Measurements from ENCODE around the gene REX1BD.
A peak's percentile ranks its signal among the peaks of the same experiment; 100 is the strongest.

Gene REX1BD

GRCh38 chr19:18617562-18617961, 29.0 kb downstream of the REX1BD start:
- Histone ChIP-seq H3F3A (ENCODE audit: control insufficient read depth, insufficient read depth) (peaks cover 6% of the 10 kb centered on the region), H3K27me3 (ENCODE audit: control insufficient read depth, low read length) (peaks cover 29% of the 10 kb centered on the region), H3K4me1 (ENCODE audit: control insufficient read depth, low read length) (peaks cover 30% of the 10 kb centered on the region), H3K4me3 (ENCODE audit: low read length) (no peak overlapping the region), H3K9me2 (replicated peaks; ENCODE audit: control insufficient read depth, low read length) (no peaks in the 10 kb centered on the region), H3K4me2 (ENCODE audit: low read length) (no peak overlapping the region), H3K27ac (ENCODE audit: low read depth, low read length) (no peak overlapping the region), H3K36me3 (ENCODE audit: control insufficient read depth, low read length) (no peaks in the 10 kb centered on the region), H4K20me1 (ENCODE audit: control insufficient read depth, insufficient read depth, low read depth, low read length) (no peaks in the 10 kb centered on the region), H3K79me2 (ENCODE audit: control insufficient read depth, low read length) (no peaks in the 10 kb centered on the region), H3K9me3 (ENCODE audit: control insufficient read depth, insufficient read depth, low read length) (no peaks in the 10 kb centered on the region)
- TF ChIP-seq EZH2phosphoT487 (IDR thresholded peaks at IDR 0.05; ENCODE audit: borderline replicate concordance, low read length) = no peak
- TF ChIP-seq CTCF (IDR thresholded peaks at IDR 0.05; ENCODE audit: low read depth, low read length, poor library complexity, severe bottlenecking) = no peak

GRCh38 chr19:18618236-18618635, 29.6 kb downstream of the REX1BD start:
- H3K36me3 ChIP-seq (ENCODE audit: control insufficient read depth, low read length) = no peaks in the 10 kb centered on the region

GRCh38 chr19:18620311-18620710, 31.7 kb downstream of the REX1BD start:
- no peaks in the 10 kb centered on the region for H3K36me3 ChIP-seq (ENCODE audit: control insufficient read depth, low read length)
- H3K9me2 ChIP-seq (replicated peaks; ENCODE audit: control insufficient read depth, low read length) = no peaks in the 10 kb centered on the region
- H4K20me1 ChIP-seq (ENCODE audit: control insufficient read depth, insufficient read depth, low read depth, low read length) = no peaks in the 10 kb centered on the region
- peaks cover 8% of the 10 kb centered on the region for H3F3A ChIP-seq (ENCODE audit: control insufficient read depth, insufficient read depth)
- no peaks in the 10 kb centered on the region for H3K79me2 ChIP-seq (ENCODE audit: control insufficient read depth, low read length)
- H3K27ac ChIP-seq (ENCODE audit: low read depth, low read length) = no peak overlapping the region
- H3K27me3 ChIP-seq (ENCODE audit: control insufficient read depth, low read length) = peaks cover 5% of the 10 kb centered on the region
- H3K4me1 ChIP-seq (ENCODE audit: control insufficient read depth, low read length) = peaks cover 28% of the 10 kb centered on the region
- H3K4me3 ChIP-seq (ENCODE audit: low read length) = no peak overlapping the region
- TF ChIP-seq CTCF (IDR thresholded peaks at IDR 0.05; ENCODE audit: low read depth, low read length, poor library complexity, severe bottlenecking) = no peak
- no peak for TF ChIP-seq EZH2phosphoT487 (IDR thresholded peaks at IDR 0.05; ENCODE audit: borderline replicate concordance, low read length)
- H3K9me3 ChIP-seq (ENCODE audit: control insufficient read depth, insufficient read depth, low read length) = no peaks in the 10 kb centered on the region
- peak overlapping the region; percentile 59; the same call in 1 of the 2 replicates for H3K4me2 ChIP-seq (ENCODE audit: low read length)

More at GRCh38 chr19:18618236-18618635, 29.6 kb downstream of the REX1BD start:
- Histone ChIP-seq H3K4me2 (ENCODE audit: low read length) (no peak overlapping the region), H3K9me3 (ENCODE audit: control insufficient read depth, insufficient read depth, low read length) (no peaks in the 10 kb centered on the region), H3F3A (ENCODE audit: control insufficient read depth, insufficient read depth) (peaks cover 8% of the 10 kb centered on the region), H3K79me2 (ENCODE audit: control insufficient read depth, low read length) (no peaks in the 10 kb centered on the region), H3K27me3 (ENCODE audit: control insufficient read depth, low read length) (peaks cover 23% of the 10 kb centered on the region), H4K20me1 (ENCODE audit: control insufficient read depth, insufficient read depth, low read depth, low read length) (no peaks in the 10 kb centered on the region), H3K27ac (ENCODE audit: low read depth, low read length) (no peak overlapping the region), H3K4me1 (ENCODE audit: control insufficient read depth, low read length) (peaks cover 28% of the 10 kb centered on the region), H3K4me3 (ENCODE audit: low read length) (no peak overlapping the region), H3K9me2 (replicated peaks; ENCODE audit: control insufficient read depth, low read length) (no peaks in the 10 kb centered on the region)
- no peak for TF ChIP-seq EZH2phosphoT487 (IDR thresholded peaks at IDR 0.05; ENCODE audit: borderline replicate concordance, low read length)
- TF ChIP-seq CTCF (IDR thresholded peaks at IDR 0.05; ENCODE audit: low read depth, low read length, poor library complexity, severe bottlenecking) = no peak
